HS-27A (cell line): ENCODE measurements around the gene KLHDC8B.

ENCODE experiments used
- DNase-seq: peaks from one replicate; pipeline ENCODE4 v3.0.0-alpha.2; 2012; ENCODE audit warnings: low read depth, missing footprints

Gene KLHDC8B

GRCh38 chr3:49158792-49159191 is 12.6 kb upstream of the KLHDC8B start:
- no peak for DNase-seq

- no peak for DNase-seq
Measured at GRCh38 chr3:49161197-49161596, 10.2 kb upstream of the KLHDC8B start.

- no peak for DNase-seq
Measured at GRCh38 chr3:49161808-49162530, 9.4 kb upstream of the KLHDC8B start.

GRCh38 chr3:49162751-49163419 is 8.5 kb upstream of the KLHDC8B start:
- DNase-seq = no peak

GRCh38 chr3:49163609-49164008 is 7.8 kb upstream of the KLHDC8B start:
- DNase-seq = no peak

GRCh38 chr3:49164983-49165720 is 6.2 kb upstream of the KLHDC8B start:
- no peak for DNase-seq

GRCh38 chr3:49165771-49166751 is 5.3 kb upstream of the KLHDC8B start, which contains the start of gene CCDC71:
Gene CCDC71, minus strand, starts transcription at chr3:49166331. Its CDS starts 2,123 bp downstream, at chr3:49164208.
- DNase-seq = peak; percentile 35

DNA sequence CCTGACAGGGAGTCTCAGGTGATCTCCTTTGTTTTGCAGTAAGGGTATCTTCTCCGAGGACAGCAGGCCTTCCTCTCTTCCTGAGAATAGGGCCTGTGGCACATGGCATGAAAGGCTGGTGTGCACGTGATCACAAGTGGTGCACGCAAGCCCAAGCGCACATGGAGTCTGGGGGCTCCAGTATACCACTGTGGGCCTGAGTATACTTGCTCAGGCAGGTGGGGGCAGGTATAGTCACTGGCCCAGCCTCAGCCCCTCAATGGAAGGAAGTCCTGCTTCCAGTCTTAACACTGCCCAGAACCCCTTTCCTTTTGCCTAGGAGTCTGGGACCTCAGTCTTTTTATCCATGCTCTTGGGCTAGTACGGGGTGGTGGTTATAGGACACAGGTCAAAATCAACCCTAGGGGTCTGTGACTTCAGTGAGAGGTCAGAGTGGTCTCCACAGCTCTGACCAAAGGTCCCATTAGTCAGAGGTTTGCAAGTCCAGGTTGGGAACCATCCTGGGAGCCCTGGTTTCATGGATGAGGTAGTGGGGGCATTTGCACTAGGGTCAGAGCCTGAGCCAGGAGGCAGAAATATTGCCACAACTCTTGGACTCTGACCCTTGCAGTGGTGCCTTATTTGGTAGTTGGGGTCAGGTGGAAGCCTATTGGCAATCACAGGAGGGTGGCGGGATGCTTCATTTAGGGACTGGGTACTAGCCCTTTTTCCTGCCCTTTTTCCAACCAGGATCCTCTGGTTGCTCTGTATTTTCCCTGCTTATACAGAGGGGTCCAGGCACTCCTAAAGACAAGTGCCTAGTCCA is 4.4 kb upstream of the KLHDC8B start:
- DNase-seq = no peak

DNA sequence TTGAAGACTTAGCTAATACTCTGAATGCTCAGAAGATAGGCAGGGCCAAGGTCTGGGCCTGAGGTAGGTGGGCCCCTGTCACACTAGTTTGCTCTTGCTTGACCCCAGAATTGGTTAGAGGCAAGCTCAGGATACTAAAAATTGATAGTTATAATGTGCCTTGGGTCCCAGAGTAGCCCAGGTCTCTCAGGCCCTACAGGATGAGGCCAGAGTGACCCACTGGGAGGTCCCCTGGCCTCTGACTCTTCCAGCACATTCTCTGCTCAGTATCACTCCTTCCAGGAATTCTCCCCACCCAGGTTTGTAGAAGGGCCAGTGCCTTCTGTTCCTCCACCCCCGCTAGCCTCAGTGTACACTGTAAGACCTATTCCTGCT is 667 bp upstream of the KLHDC8B start:
- no peak for DNase-seq

DNA sequence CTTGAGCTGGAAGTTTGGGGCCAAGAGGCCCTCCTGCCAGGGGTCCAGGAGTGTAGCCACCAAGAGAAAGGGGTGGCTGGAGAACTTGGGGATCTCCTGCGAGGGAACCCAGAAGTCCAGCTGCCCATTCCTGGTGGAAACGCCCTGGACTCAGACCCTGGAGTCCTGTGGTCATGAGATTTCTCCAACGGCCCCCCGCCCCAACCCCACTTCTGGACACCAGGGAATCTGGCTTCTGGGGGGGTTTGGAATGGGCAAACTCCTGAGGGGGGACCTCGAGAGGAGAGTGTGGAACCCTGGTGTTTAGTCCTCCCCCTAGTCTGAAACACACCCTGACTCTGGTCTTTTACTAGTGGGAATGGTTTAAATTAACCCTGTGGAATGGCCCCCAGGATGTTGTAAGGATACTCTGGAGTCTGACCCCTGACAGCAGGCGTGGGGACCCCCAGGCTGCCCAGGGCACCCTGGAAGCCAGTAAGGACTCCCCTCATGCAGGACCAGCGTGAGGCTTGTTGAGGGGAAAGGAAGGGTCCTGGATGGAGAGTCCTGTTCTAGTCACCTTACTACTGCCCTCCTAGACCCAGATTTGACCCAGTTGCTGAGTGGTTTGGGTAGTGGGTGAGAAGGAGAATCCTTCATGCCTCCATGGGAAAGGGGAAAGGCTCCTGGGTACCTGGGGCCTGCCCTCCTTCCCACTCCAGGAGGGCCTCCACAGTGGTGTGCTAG is 540 bp downstream of the KLHDC8B start:
- DNase-seq = no peak

GRCh38 chr3:49172551-49173041 is 1.2 kb downstream of the KLHDC8B start:
- no peak for DNase-seq

DNA sequence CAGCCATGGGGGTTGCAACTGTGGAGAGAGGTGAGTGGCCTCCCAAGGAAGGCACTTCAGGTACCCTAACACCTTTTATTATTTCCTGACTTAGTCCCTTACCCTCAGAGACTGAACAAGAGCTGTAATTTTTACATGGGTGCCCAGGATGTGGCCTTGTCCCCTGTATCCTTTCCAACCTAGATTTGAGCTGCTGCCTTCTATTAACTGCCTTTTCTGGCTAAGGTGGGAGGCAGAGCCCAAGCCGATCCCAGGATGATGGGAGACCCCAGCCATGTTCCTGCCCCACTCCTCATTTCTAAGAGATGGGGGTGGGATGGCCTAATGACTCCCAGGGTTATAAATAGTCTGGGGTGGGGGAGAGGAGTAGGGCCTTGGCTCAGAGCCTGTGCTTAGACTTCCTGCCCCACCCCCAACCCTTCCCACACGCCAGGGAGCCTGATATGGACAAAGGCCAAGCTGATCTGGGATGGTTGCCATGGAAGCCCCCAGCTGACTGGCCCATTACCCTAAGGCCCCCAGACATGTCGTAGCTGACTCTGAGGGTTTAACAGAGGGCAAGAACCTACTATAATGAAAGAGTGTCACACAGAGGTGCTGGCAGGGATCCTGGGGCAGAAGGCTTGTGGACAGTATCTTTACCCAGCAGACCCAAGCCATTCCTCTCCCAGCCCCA is 1.9 kb downstream of the KLHDC8B start:
- no peak for DNase-seq

DNA sequence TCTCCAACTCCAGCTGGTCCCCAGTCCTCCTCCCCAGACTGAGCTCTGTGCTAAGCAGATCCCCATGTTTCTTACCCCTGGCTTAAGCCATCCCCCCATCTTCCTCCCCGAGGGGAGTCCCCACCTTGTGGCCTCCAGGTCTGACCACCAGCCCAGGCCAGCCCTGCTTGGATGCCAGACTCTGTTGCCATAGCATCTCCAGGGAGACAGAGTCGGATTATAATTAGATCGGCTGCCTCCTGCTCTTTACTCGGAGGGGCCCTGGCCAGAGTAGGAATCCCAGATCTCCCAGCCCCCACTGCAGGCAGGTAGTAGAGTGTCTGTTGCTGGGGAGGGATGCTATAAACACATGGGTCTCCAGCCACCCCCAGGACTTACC is 2.4 kb downstream of the KLHDC8B start:
- no peak for DNase-seq

DNA sequence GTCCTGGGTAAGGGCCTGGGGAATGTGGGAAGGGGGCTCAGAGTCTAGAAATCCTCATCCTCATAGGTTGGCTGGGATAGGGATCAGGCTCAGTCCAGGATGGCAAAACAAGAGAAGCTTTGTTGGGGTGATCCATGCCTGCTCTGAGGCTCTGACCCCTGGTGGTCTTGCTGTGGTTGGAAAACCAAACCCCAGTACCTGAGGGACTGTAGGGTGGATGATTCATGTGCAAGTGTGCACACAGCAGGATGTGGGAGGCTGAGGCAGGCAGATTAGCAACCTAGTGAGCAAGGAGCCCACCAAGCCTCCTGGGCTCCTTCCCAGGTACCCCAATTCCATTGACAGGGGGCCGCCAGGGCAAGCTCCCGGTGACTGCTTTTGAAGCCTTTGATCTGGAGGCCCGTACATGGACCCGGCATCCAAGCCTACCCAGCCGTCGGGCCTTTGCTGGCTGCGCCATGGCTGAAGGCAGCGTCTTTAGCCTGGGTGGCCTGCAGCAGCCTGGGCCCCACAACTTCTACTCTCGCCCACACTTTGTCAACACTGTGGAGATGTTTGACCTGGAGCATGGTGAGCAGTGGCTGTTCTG is 3.1 kb downstream of the KLHDC8B start:
- no peak for DNase-seq

GRCh38 chr3:49175530-49175929 is 4.1 kb downstream of the KLHDC8B start:
- DNase-seq = no peak

GRCh38 chr3:49177073-49177472 is 5.7 kb downstream of the KLHDC8B start:
- no peak for DNase-seq

DNA sequence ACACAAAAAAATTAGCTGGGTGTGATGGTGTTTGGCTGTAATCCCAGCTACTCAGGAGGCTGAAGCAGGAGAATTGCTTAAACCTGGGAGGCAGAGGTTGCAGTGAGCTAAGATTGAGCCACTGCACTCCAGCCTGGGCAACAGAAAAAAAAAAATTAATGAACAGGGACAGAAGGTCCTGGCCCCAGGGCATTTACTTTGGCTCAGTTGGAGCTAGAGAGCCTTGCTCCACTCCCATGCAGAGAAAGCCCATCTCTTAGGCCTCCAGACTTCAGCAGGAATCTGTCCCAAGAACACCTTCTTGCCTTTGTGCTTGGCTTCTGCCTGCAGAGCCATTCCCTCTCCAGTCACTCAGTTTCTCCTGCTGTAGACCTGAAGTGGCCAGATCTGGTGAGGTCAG is 8.7 kb downstream of the KLHDC8B start:
- no peak for DNase-seq

GRCh38 chr3:49181351-49181750 is 10.0 kb downstream of the KLHDC8B start:
- no peak for DNase-seq

- DNase-seq = no peak
Measured at GRCh38 chr3:49182682-49183081, 11.3 kb downstream of the KLHDC8B start.
